WTC11 (cell line): ENCODE measurements around the gene LRRC14B. TPM values are rescaled to one million over a fixed set of nuclear protein-coding genes. Genes with fewer than 3 reads are reported as not detected.
A peak's percentile ranks its signal among the peaks of the same experiment; 100 is the strongest.

Source experiments
- ATAC-seq: fragments of 200-7000 bp; cut with Tn5 transposase; 2 replicates; pipeline ENCODE4 v1.10.0; 2021; ENCODE audit warnings: mild to moderate bottlenecking, moderate library complexity
- CTCF ChIA-PET: fragments of 300-600 bp; sonication (Branson Sonifier 250); formaldehyde crosslinking; loops from one replicate; lab custom pipeline; 2021; ENCODE audit warnings: antibody characterized with exemption; lab: Charles Lee
- POLR2A ChIA-PET: fragments of 350-600 bp; sonication (Branson Sonifier 250); formaldehyde crosslinking; loops from one replicate; lab custom pipeline; 2021; ENCODE audit warnings: antibody characterized with exemption; lab: Charles Lee
- DNase-seq: peaks from one replicate; pipeline ENCODE4 v3.0.0; 2021; ENCODE audit warnings: low spot score
- H3K27ac Mint-ChIP-seq: 2 replicates; pipeline ENCODE4 v1.8.0; 2021; ENCODE audit warnings: mixed read lengths
- H3K27me3 Mint-ChIP-seq: 2 replicates; pipeline ENCODE4 v1.8.0; 2021; ENCODE audit warnings: low read depth, mild to moderate bottlenecking, moderate library complexity, mixed read lengths
- H3K36me3 Mint-ChIP-seq: 2 replicates; pipeline ENCODE4 v1.8.0; 2021; ENCODE audit warnings: mixed read lengths
- H3K4me1 Mint-ChIP-seq: 2 replicates; pipeline ENCODE4 v1.8.0; 2022; ENCODE audit warnings: mixed read lengths
- H3K4me3 Mint-ChIP-seq: 2 replicates; pipeline ENCODE4 v1.8.0; 2021; ENCODE audit warnings: mild to moderate bottlenecking, moderate library complexity, mixed read lengths
- H3K9me3 Mint-ChIP-seq: 2 replicates; pipeline ENCODE4 v1.8.0; 2021; ENCODE audit warnings: mixed read lengths
- CTCF ChIP-seq: fragments of 200-600 bp; IDR thresholded peaks from 2 replicates; pipeline ENCODE4 v1.8.0; 2022; ENCODE audit warnings: antibody characterized with exemption
- E2F1 ChIP-seq: sonication (generic); formaldehyde crosslinking; IDR thresholded peaks from 2 replicates; pipeline ENCODE4 v1.8.0; 2022; ENCODE audit warnings: mild to moderate bottlenecking, missing genetic modification reagents
- E2F4 ChIP-seq: sonication (generic); formaldehyde crosslinking; IDR thresholded peaks from 2 replicates; pipeline ENCODE4 v1.8.1; 2022; ENCODE audit warnings: low read depth, mild to moderate bottlenecking, moderate library complexity, missing genetic modification reagents, borderline replicate concordance
- EMX1 ChIP-seq: fragments of 250-450 bp; sonication (Bioruptor Pico); IDR thresholded peaks from 2 replicates; pipeline ENCODE4 v1.8.0; 2021; ENCODE audit warnings: mild to moderate bottlenecking
- ERG ChIP-seq: fragments of 250-450 bp; sonication (Bioruptor Pico); IDR thresholded peaks from 2 replicates; pipeline ENCODE4 v1.8.0; 2021; ENCODE audit warnings: mild to moderate bottlenecking
- ESRRA ChIP-seq: sonication (generic); formaldehyde crosslinking; IDR thresholded peaks from 2 replicates; pipeline ENCODE4 v1.8.1; 2022; ENCODE audit warnings: mild to moderate bottlenecking, missing genetic modification reagents, borderline replicate concordance
- GRHL2 ChIP-seq: fragments of 250-450 bp; sonication (Bioruptor Pico); IDR thresholded peaks from 2 replicates; pipeline ENCODE4 v1.8.0; 2022; ENCODE audit warnings: mild to moderate bottlenecking, moderate library complexity; ENCODE audit not compliant: insufficient replicate concordance, severe bottlenecking
- NR1H2 ChIP-seq: sonication (generic); formaldehyde crosslinking; IDR thresholded peaks from 2 replicates; pipeline ENCODE4 v1.9.0; 2021; ENCODE audit warnings: mild to moderate bottlenecking, moderate library complexity, missing genetic modification reagents
- SMAD3 ChIP-seq: sonication (generic); formaldehyde crosslinking; IDR thresholded peaks from 2 replicates; pipeline ENCODE4 v1.8.0; 2022; ENCODE audit warnings: missing genetic modification reagents, mild to moderate bottlenecking, borderline replicate concordance
- TEAD4 ChIP-seq: sonication (generic); formaldehyde crosslinking; IDR thresholded peaks from 2 replicates; pipeline ENCODE4 v1.8.0; 2022; ENCODE audit warnings: mild to moderate bottlenecking, missing genetic modification reagents
- TP53 ChIP-seq: sonication (generic); formaldehyde crosslinking; IDR thresholded peaks from 2 replicates; pipeline ENCODE4 v1.8.1; 2023; ENCODE audit warnings: mild to moderate bottlenecking, missing genetic modification reagents
- ZNF138 ChIP-seq: sonication (generic); formaldehyde crosslinking; conservative IDR thresholded peaks from 2 replicates; pipeline ENCODE4 v1.8.1; 2022; ENCODE audit warnings: mild to moderate bottlenecking, moderate library complexity, missing genetic modification reagents
- ZNF219 ChIP-seq: sonication (generic); formaldehyde crosslinking; IDR thresholded peaks from 2 replicates; pipeline ENCODE4 v1.8.0; 2023; ENCODE audit warnings: missing genetic modification reagents, mild to moderate bottlenecking, borderline replicate concordance
- ZNF671 ChIP-seq: fragments of 250-450 bp; sonication (Bioruptor Pico); IDR thresholded peaks from 2 replicates; pipeline ENCODE4 v1.8.0; 2021; ENCODE audit warnings: mild to moderate bottlenecking
- total RNA-seq: library from RNA; stranded (reverse); gene quantifications from 3 replicates; pipeline ENCODE4 v1.2.3, GENCODE V29; 2021
- TF ChIP-seq, protein P1 (sequence below): sonication (generic); formaldehyde crosslinking; IDR thresholded peaks from 2 replicates; pipeline ENCODE4 v1.8.1; 2023; ENCODE audit warnings: mild to moderate bottlenecking, moderate library complexity, missing genetic modification reagents
- TF ChIP-seq, protein P2 (sequence below): fragments of 250-450 bp; sonication (Bioruptor Pico); IDR thresholded peaks from 2 replicates; pipeline ENCODE4 v1.9.0; 2021; ENCODE audit warnings: mild to moderate bottlenecking
- TF ChIP-seq, protein P3 (sequence below): sonication (generic); formaldehyde crosslinking; IDR thresholded peaks from 2 replicates; pipeline ENCODE4 v1.8.0; 2022; ENCODE audit warnings: mild to moderate bottlenecking, missing genetic modification reagents
- TF ChIP-seq, protein P4 (sequence below): sonication (generic); formaldehyde crosslinking; IDR thresholded peaks from 2 replicates; pipeline ENCODE4 v1.8.1; 2023; ENCODE audit warnings: mild to moderate bottlenecking, missing genetic modification reagents, borderline replicate concordance

LRRC14B gene
- total RNA-seq, 1 experiment from 2014 or later, result not detected

DNA sequence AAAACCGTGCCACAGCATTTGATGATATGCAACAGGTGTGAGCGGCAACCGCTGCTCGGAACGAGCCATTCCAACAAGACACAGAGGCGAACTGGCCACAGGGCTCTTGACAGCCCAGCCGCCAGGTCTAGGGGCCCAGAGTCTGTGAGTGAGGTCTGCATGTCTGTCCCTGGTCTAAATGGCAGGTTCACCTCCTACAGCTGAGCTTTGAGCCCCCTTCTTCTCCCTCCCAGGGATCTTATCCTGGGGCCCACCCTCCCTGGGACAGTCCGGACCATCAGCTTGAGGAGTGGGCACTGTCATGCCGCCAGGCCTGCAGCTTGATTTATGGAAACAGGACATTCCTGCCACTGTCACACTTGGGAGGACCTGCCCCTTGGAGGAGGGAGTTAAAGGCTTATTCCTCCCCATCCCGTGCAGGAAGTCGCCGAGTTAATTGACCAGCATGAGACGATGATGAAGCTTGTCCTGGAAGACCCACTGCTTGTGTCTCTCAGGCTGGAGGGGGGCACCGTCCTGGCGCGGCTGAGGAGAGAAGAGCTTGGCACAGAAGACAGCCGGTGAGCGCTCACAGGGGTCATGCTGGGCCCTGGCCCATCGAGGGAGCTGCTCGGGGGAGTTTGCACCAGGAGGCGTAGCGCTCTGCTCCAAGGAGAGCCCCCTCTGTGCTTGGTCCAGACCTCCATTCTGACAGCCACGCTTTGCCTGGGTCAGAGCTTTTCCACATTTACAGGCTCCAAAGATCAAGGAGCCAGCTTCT lies 35.5 kb upstream of the LRRC14B start:
- Mint-ChIP-seq H3K4me3 (no peak overlapping the region), H3K4me1 (peaks cover 13% of the 10 kb centered on the region), H3K9me3 (no peaks in the 10 kb centered on the region), H3K36me3 (peaks cover 66% of the 10 kb centered on the region), H3K27ac (peak overlapping the region; percentile 60; the same call in 1 of the 2 replicates), H3K27me3 (no peaks in the 10 kb centered on the region)
- CTCF ChIA-PET, result no interaction called here
- ATAC-seq (no peak), DNase-seq (no peak)
- POLR2A ChIA-PET, result no interaction called here
- TF ChIP-seq, protein P1, sequence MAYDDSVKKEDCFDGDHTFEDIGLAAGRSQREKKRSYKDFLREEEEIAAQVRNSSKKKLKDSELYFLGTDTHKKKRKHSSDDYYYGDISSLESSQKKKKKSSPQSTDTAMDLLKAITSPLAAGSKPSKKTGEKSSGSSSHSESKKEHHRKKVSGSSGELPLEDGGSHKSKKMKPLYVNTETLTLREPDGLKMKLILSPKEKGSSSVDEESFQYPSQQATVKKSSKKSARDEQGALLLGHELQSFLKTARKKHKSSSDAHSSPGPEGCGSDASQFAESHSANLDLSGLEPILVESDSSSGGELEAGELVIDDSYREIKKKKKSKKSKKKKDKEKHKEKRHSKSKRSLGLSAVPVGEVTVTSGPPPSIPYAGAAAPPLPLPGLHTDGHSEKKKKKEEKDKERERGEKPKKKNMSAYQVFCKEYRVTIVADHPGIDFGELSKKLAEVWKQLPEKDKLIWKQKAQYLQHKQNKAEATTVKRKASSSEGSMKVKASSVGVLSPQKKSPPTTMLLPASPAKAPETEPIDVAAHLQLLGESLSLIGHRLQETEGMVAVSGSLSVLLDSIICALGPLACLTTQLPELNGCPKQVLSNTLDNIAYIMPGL (CRISPR knock-in tag), result no peak
- no peak for TF ChIP-seq ESRRA
- TF ChIP-seq, protein P2, sequence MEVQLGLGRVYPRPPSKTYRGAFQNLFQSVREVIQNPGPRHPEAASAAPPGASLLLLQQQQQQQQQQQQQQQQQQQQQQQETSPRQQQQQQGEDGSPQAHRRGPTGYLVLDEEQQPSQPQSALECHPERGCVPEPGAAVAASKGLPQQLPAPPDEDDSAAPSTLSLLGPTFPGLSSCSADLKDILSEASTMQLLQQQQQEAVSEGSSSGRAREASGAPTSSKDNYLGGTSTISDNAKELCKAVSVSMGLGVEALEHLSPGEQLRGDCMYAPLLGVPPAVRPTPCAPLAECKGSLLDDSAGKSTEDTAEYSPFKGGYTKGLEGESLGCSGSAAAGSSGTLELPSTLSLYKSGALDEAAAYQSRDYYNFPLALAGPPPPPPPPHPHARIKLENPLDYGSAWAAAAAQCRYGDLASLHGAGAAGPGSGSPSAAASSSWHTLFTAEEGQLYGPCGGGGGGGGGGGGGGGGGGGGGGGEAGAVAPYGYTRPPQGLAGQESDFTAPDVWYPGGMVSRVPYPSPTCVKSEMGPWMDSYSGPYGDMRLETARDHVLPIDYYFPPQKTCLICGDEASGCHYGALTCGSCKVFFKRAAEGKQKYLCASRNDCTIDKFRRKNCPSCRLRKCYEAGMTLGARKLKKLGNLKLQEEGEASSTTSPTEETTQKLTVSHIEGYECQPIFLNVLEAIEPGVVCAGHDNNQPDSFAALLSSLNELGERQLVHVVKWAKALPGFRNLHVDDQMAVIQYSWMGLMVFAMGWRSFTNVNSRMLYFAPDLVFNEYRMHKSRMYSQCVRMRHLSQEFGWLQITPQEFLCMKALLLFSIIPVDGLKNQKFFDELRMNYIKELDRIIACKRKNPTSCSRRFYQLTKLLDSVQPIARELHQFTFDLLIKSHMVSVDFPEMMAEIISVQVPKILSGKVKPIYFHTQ (CRISPR knock-in tag), result no peak
- no peak for TF ChIP-seq ZNF138 (CRISPR knock-in tag)
- TF ChIP-seq ZNF219, result no peak
- no peak for TF ChIP-seq EMX1
- no peak for TF ChIP-seq NR1H2 (CRISPR knock-in tag)
- no peak for TF ChIP-seq E2F1
- no peak for TF ChIP-seq SMAD3 (CRISPR knock-in tag)
- no peak for TF ChIP-seq TP53 (CRISPR knock-in tag)
- TF ChIP-seq CTCF, result no peak
- TF ChIP-seq, protein P3, sequence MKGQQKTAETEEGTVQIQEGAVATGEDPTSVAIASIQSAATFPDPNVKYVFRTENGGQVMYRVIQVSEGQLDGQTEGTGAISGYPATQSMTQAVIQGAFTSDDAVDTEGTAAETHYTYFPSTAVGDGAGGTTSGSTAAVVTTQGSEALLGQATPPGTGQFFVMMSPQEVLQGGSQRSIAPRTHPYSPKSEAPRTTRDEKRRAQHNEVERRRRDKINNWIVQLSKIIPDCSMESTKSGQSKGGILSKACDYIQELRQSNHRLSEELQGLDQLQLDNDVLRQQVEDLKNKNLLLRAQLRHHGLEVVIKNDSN (CRISPR knock-in tag), result no peak
- TF ChIP-seq E2F4 (CRISPR knock-in tag), result no peak
- TF ChIP-seq ERG (CRISPR knock-in tag), result no peak
- no peak for TF ChIP-seq ZNF671 (CRISPR knock-in tag)
- no peak for TF ChIP-seq TEAD4 (CRISPR knock-in tag)
- TF ChIP-seq, protein P4, sequence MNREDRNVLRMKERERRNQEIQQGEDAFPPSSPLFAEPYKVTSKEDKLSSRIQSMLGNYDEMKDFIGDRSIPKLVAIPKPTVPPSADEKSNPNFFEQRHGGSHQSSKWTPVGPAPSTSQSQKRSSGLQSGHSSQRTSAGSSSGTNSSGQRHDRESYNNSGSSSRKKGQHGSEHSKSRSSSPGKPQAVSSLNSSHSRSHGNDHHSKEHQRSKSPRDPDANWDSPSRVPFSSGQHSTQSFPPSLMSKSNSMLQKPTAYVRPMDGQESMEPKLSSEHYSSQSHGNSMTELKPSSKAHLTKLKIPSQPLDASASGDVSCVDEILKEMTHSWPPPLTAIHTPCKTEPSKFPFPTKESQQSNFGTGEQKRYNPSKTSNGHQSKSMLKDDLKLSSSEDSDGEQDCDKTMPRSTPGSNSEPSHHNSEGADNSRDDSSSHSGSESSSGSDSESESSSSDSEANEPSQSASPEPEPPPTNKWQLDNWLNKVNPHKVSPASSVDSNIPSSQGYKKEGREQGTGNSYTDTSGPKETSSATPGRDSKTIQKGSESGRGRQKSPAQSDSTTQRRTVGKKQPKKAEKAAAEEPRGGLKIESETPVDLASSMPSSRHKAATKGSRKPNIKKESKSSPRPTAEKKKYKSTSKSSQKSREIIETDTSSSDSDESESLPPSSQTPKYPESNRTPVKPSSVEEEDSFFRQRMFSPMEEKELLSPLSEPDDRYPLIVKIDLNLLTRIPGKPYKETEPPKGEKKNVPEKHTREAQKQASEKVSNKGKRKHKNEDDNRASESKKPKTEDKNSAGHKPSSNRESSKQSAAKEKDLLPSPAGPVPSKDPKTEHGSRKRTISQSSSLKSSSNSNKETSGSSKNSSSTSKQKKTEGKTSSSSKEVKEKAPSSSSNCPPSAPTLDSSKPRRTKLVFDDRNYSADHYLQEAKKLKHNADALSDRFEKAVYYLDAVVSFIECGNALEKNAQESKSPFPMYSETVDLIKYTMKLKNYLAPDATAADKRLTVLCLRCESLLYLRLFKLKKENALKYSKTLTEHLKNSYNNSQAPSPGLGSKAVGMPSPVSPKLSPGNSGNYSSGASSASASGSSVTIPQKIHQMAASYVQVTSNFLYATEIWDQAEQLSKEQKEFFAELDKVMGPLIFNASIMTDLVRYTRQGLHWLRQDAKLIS (CRISPR knock-in tag), result no peak
- TF ChIP-seq GRHL2 (CRISPR knock-in tag), result no peak
